ENCODE data around the gene SLC45A1. TPM values are rescaled to one million over a fixed set of nuclear protein-coding genes. Genes with fewer than 3 reads are reported as not detected.
A peak's percentile ranks its signal among the peaks of the same experiment; 100 is the strongest.

SLC45A1 gene
- total RNA-seq, 4 donors from 2014 or later, result 0.76 to 1.6 (median 0.86) TPM

DNA sequence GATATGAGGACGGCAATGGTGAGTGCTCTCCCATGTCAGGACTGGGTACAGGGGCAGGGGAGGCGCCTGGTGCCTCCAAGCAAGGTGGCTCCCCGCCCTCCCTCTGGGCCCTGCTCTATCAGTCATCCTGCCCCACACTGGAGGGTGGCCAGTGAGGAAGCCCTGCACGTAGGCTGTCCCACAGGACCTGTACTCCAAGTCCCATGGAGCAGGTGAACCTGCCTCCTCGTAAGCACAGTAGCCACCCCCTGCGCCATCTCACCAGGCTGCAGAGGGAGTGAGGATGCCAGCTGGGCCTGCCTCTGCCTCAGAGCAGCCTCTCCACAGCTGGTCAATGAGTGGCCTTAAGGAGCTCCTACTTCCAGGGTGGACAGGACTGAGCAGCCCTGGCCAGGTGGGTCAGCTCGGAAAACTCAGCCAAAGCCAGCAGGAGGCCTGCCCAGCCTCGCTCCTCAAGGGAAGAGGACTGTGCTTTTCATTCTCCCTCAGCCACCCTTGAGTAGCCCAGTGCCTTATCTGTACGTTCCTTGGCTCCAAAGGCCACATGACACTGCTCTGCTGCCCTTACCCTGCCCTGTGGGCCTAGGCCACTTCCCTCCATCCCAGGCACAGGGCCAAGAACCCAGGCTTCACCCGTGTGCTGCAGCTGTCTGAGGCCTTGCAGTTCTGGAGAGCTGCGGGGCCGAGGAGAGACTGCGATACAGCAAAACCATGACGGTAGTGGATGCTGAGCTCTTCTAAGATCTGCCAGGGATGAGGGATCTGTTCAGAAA is 39.6 kb downstream of the SLC45A1 start:
- WGBS, result 72% methylated on average over 7 of the region's 14 CpGs
- Histone ChIP-seq H3K36me3 (peaks cover 98% of the 10 kb centered on the region), H3K4me1 (peaks cover 5% of the 10 kb centered on the region), H3K4me3 (no peak overlapping the region), H3K9me3 (no peaks in the 10 kb centered on the region), H3K27me3 (no peaks in the 10 kb centered on the region), H3K27ac (no peak overlapping the region)
- no peak for DNase-seq (ENCODE audit: low spot score in 2 of 2)
- no peak for TF ChIP-seq POLR2A (IDR thresholded peaks at IDR 0.05)
- TF ChIP-seq, protein P1, sequence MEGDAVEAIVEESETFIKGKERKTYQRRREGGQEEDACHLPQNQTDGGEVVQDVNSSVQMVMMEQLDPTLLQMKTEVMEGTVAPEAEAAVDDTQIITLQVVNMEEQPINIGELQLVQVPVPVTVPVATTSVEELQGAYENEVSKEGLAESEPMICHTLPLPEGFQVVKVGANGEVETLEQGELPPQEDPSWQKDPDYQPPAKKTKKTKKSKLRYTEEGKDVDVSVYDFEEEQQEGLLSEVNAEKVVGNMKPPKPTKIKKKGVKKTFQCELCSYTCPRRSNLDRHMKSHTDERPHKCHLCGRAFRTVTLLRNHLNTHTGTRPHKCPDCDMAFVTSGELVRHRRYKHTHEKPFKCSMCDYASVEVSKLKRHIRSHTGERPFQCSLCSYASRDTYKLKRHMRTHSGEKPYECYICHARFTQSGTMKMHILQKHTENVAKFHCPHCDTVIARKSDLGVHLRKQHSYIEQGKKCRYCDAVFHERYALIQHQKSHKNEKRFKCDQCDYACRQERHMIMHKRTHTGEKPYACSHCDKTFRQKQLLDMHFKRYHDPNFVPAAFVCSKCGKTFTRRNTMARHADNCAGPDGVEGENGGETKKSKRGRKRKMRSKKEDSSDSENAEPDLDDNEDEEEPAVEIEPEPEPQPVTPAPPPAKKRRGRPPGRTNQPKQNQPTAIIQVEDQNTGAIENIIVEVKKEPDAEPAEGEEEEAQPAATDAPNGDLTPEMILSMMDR (IDR thresholded peaks at IDR 0.05), result no peak
- no peak for TF ChIP-seq EP300 (IDR thresholded peaks at IDR 0.05)
- TF ChIP-seq POLR2AphosphoS5 (IDR thresholded peaks at IDR 0.05), result no peak

DNA sequence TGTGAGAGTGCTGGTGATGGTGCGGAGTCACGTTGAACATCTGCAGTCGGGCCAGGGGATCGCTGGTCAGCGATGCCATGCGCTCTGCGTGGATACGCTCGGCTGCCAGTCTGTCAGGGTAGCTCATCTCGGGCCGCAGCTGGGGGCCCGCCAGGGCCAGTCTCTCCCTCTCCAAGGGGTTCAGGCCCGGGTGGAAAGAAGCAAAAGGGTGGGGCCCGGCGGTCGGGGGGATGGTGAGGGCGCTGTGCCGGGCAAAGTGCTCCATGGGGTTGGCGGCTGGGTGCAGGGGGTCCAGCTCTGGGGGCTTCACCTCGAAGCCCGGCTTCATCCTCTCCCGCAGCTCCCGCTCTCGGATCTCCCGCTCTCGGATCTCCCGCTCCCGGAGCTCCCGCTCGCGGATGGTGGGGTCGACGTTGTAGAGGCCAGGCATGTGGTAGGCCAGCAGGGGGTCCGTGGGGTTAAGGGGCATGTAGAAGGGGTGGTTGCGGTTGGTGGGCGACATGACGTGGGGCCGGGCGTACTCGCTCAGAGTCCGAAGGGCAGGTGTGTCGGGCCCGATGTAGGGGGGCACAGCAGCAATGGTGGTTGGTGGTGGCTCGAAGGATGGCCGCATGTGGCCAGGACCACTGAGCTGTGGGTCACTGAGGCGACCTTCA is 40.5 kb downstream of the SLC45A1 start:
- Histone ChIP-seq H3K4me3 (no peak overlapping the region), H3K9me3 (no peaks in the 10 kb centered on the region), H3K27me3 (no peaks in the 10 kb centered on the region), H3K27ac (no peak overlapping the region), H3K36me3 (peaks cover 99% of the 10 kb centered on the region), H3K4me1 (peaks cover 9% of the 10 kb centered on the region)
- WGBS, result 94% methylated on average over 45 of the region's 46 CpGs
- TF ChIP-seq EP300 (IDR thresholded peaks at IDR 0.05) (no peak), POLR2AphosphoS5 (IDR thresholded peaks at IDR 0.05) (no peak)
- TF ChIP-seq, protein P1 (IDR thresholded peaks at IDR 0.05), result no peak
- DNase-seq (ENCODE audit: low spot score in 2 of 2), result peak in 1 of 2 donors; percentile 66

DNA sequence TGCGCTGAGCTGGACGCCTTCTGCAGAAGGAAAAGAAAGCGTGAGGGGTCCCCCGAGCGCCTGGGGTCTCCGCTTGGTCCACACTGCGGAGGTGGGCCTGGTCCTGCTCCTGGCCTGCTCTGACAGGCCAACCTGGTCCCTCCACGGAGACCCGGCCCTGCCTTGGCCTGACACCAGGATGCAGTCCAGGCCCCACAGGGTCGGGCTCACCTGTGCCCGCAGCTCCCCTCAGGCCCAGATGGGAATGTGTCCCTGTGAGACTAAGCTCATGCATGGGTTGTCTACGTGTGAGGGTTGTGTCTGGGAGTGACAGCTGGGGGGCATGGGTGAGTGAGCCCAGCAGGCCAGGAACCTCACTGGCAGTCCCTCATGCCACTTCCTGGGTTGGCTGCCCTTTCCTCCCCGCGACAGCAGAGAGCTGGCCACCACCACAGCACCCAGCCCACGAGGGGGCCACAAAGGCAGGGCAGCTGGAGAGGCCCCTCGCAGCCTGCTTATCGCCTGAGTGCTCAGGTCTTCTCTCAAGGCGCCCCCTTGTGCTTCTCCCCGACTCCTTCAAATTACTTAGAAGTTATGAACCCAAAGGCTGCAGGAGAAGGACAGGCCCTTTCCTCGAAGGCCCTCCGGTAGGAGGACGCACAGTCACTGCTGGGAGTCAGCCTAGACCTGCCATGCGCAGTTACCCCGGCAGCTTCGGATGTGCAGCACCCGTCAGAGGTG is 41.1 kb downstream of the SLC45A1 start:
- peaks cover 16% of the 10 kb centered on the region for H3K4me1 ChIP-seq
- TF ChIP-seq POLR2AphosphoS5 (IDR thresholded peaks at IDR 0.05) (no peak), EP300 (IDR thresholded peaks at IDR 0.05) (no peak), POLR2A (IDR thresholded peaks at IDR 0.05) (no peak)
- TF ChIP-seq, protein P1 (IDR thresholded peaks at IDR 0.05), result no peak
- WGBS, result 87% methylated on average over 15 of the region's 26 CpGs
- H3K36me3 ChIP-seq, result peaks cover 99% of the 10 kb centered on the region
- H3K27ac ChIP-seq, result no peak overlapping the region
- H3K27me3 ChIP-seq, result no peaks in the 10 kb centered on the region
- peak in 1 of 2 donors; percentile 66 for DNase-seq (ENCODE audit: low spot score in 2 of 2)
- no peaks in the 10 kb centered on the region for H3K9me3 ChIP-seq
- no peak overlapping the region for H3K4me3 ChIP-seq

DNA sequence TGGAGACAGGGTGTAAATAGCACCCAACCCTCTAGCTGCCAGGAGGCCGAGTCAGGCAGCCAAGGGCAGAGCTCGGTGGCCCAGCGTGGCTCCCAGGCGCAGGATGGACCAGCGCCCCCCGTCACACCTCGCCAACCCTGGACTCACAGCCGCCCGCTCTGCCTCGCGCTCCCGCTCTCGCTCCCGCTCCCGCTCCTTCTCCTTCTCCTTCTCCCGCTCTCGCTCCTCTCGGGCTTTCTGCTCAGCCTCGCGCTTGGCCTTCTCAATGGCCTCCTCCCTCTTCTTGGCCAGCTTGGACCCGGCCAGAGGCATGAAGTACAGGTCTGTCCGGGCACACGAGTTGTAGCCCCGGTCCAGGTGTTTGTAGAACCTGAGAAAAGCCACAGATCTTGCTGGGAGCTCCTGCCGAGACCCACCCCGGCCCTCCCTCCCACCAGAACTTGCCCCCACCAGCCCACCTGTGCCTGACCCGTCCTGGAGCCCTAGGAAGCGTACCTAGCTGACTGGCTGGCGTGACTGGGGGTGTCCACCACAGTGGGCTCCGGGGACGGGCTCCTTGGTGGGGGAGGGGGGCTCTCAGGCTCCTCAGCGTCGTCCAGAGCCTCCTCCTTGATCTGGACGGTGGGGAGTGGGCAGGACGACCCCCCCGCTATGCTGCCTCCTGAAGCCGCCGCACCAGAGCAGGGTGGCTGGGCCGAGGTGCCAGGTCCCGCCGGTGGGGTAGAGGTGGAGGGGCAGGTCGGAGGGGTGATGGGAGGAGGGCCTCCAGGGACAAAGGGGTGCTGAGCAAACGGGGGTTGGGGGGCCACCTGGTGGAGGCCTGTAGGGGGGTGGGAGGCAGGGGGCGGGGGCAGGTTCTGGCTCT is 41.9 kb downstream of the SLC45A1 start:
- Histone ChIP-seq H3K27me3 (no peaks in the 10 kb centered on the region), H3K36me3 (peaks cover 99% of the 10 kb centered on the region), H3K4me1 (peaks cover 24% of the 10 kb centered on the region), H3K4me3 (no peak overlapping the region), H3K27ac (no peak overlapping the region), H3K9me3 (no peaks in the 10 kb centered on the region)
- TF ChIP-seq, protein P1 (IDR thresholded peaks at IDR 0.05), result no peak
- TF ChIP-seq POLR2A (IDR thresholded peaks at IDR 0.05), result no peak
- no peak for TF ChIP-seq EP300 (IDR thresholded peaks at IDR 0.05)
- TF ChIP-seq POLR2AphosphoS5 (IDR thresholded peaks at IDR 0.05), result no peak
- WGBS, result 91% methylated on average over 27 of the region's 44 CpGs
- peak; percentile 63 to 75 for DNase-seq (ENCODE audit: low spot score in 2 of 2)

Data from suprapubic skin (tissue), 4 donors.